Muscle layer of colon (tissue), 2 donors: ENCODE results near the gene PCDH9.

Experiments
- H3K27ac ChIP-seq: one replicate; pipeline ENCODE4 v1.7.0; 2013; ENCODE audit warnings: low read depth, mild to moderate bottlenecking, low read length, moderate library complexity
- H3K27me3 ChIP-seq, 2 donors: one replicate each; pipeline ENCODE4 v1.7.0; 2013; ENCODE audit warnings: low read length in 2 of 2, mild to moderate bottlenecking in 2 of 2; ENCODE audit not compliant: insufficient read depth in 2 of 2, control insufficient read depth in 1 of 2
- H3K36me3 ChIP-seq: one replicate; pipeline ENCODE4 v1.7.0; 2013; ENCODE audit warnings: mild to moderate bottlenecking, low read length; ENCODE audit not compliant: insufficient read depth
- H3K4me1 ChIP-seq: one replicate; pipeline ENCODE4 v1.7.0; 2013; ENCODE audit warnings: mild to moderate bottlenecking, low read length; ENCODE audit not compliant: insufficient read depth
- H3K4me3 ChIP-seq, 2 donors: one replicate each; pipeline ENCODE4 v1.7.0; 2013; ENCODE audit warnings: low read length in 2 of 2, low read depth in 1 of 2, mild to moderate bottlenecking in 1 of 2, moderate library complexity in 1 of 2
- H3K9ac ChIP-seq: one replicate; pipeline ENCODE4 v1.7.0; 2013; ENCODE audit warnings: low read length
- H3K9me3 ChIP-seq: one replicate; pipeline ENCODE4 v1.7.0; 2013; ENCODE audit warnings: mild to moderate bottlenecking, low read length
- donor health status: abdominal sarcoma.
- donor health status: Adenocarcinoma of cecum.

Gene PCDH9

GRCh38 chr13:66577358-66577757, 652.8 kb downstream of the PCDH9 start:
- Histone ChIP-seq H3K9me3 (no peaks in the 10 kb centered on the region), H3K4me3 (no peak overlapping the region), H3K4me1 (no peaks in the 10 kb centered on the region), H3K27me3 (no peaks in the 10 kb centered on the region), H3K9ac (no peak overlapping the region), H3K27ac (no peak overlapping the region), H3K36me3 (no peaks in the 10 kb centered on the region)

DNA sequence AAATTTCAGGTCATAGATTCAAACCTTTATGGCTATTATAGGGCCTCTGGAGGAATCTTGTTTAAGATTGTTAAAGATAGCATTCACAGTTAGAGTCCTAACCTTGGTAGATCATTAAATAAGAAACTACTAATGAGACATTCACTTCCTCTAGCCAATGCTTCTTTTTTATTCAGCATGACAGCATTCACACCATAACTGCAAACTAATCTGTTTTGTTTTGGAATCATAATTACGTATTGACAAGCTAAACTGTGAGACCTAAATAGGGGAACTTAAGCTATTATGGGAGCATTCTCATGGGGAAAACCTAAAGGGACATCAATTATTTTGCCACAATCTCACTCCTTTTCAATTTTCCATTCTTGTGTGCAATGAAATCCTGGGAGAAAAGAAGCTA, 653.8 kb downstream of the PCDH9 start:
- no peaks in the 10 kb centered on the region for H3K4me1 ChIP-seq
- H3K9ac ChIP-seq, result no peak overlapping the region
- no peaks in the 10 kb centered on the region for H3K27me3 ChIP-seq
- H3K36me3 ChIP-seq, result no peaks in the 10 kb centered on the region
- H3K4me3 ChIP-seq, result no peak overlapping the region
- H3K27ac ChIP-seq, result no peak overlapping the region
- no peaks in the 10 kb centered on the region for H3K9me3 ChIP-seq

- no peak overlapping the region for H3K9ac ChIP-seq
- no peaks in the 10 kb centered on the region for H3K9me3 ChIP-seq
- no peak overlapping the region for H3K27ac ChIP-seq
- no peak overlapping the region for H3K4me3 ChIP-seq
- H3K27me3 ChIP-seq, result no peaks in the 10 kb centered on the region
- H3K36me3 ChIP-seq, result no peaks in the 10 kb centered on the region
- no peaks in the 10 kb centered on the region for H3K4me1 ChIP-seq
Measured at GRCh38 chr13:66574606-66575005, 655.5 kb downstream of the PCDH9 start.

GRCh38 chr13:66567899-66568612, 662.1 kb downstream of the PCDH9 start:
- Histone ChIP-seq H3K27me3 (no peaks in the 10 kb centered on the region), H3K4me3 (no peak overlapping the region)

GRCh38 chr13:66565279-66565678, 664.9 kb downstream of the PCDH9 start:
- H3K27ac ChIP-seq, result no peak overlapping the region
- H3K27me3 ChIP-seq, result no peaks in the 10 kb centered on the region
- no peaks in the 10 kb centered on the region for H3K4me1 ChIP-seq
- H3K9me3 ChIP-seq, result no peaks in the 10 kb centered on the region
- no peaks in the 10 kb centered on the region for H3K36me3 ChIP-seq
- no peak overlapping the region for H3K9ac ChIP-seq
- H3K4me3 ChIP-seq, result no peak overlapping the region

More at GRCh38 chr13:66567899-66568612, 662.1 kb downstream of the PCDH9 start:
- no peaks in the 10 kb centered on the region for H3K9me3 ChIP-seq
- no peak overlapping the region for H3K9ac ChIP-seq
- no peaks in the 10 kb centered on the region for H3K4me1 ChIP-seq
- H3K27ac ChIP-seq, result no peak overlapping the region
- H3K36me3 ChIP-seq, result no peaks in the 10 kb centered on the region

GRCh38 chr13:66563076-66563475, 667.1 kb downstream of the PCDH9 start:
- Histone ChIP-seq H3K9ac (no peak overlapping the region), H3K9me3 (no peaks in the 10 kb centered on the region), H3K27me3 (no peaks in the 10 kb centered on the region), H3K4me1 (no peaks in the 10 kb centered on the region), H3K4me3 (no peak overlapping the region), H3K27ac (no peak overlapping the region), H3K36me3 (no peaks in the 10 kb centered on the region)

GRCh38 chr13:66562054-66562453, 668.1 kb downstream of the PCDH9 start:
- Histone ChIP-seq H3K9ac (no peak overlapping the region), H3K4me3 (no peak overlapping the region), H3K27me3 (no peaks in the 10 kb centered on the region), H3K9me3 (no peaks in the 10 kb centered on the region), H3K27ac (no peak overlapping the region), H3K36me3 (no peaks in the 10 kb centered on the region), H3K4me1 (no peaks in the 10 kb centered on the region)

DNA sequence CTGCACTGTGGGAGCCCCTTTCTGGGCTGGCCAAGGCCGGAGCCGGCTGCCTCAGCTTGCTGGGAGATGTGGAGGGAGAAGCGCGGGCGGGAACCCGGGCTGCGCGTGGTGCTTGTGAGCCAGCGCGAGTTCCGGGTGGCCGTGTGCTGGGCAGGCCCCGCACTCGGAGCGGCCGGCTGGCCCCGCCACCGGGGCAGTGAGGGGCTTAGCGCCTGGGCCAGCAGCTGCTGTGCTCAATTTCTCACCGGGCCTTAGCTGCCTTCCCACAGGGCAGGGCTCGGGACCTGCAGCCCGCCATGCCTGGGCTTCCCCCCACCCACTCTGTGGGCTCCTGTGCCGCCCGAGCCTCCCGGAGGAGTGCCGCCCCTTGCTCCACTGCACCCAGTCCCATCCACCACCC, 669.1 kb downstream of the PCDH9 start:
- Histone ChIP-seq H3K9ac (no peak overlapping the region), H3K36me3 (no peaks in the 10 kb centered on the region), H3K4me3 (no peak overlapping the region), H3K27ac (no peak overlapping the region), H3K4me1 (no peaks in the 10 kb centered on the region), H3K9me3 (no peaks in the 10 kb centered on the region), H3K27me3 (no peaks in the 10 kb centered on the region)

- no peaks in the 10 kb centered on the region for H3K27me3 ChIP-seq
- H3K36me3 ChIP-seq, result no peaks in the 10 kb centered on the region
- H3K9me3 ChIP-seq, result no peaks in the 10 kb centered on the region
- no peak overlapping the region for H3K9ac ChIP-seq
- H3K4me3 ChIP-seq, result no peak overlapping the region
- H3K27ac ChIP-seq, result no peak overlapping the region
- H3K4me1 ChIP-seq, result no peaks in the 10 kb centered on the region
Measured at GRCh38 chr13:66560189-66560588, 669.9 kb downstream of the PCDH9 start.

DNA sequence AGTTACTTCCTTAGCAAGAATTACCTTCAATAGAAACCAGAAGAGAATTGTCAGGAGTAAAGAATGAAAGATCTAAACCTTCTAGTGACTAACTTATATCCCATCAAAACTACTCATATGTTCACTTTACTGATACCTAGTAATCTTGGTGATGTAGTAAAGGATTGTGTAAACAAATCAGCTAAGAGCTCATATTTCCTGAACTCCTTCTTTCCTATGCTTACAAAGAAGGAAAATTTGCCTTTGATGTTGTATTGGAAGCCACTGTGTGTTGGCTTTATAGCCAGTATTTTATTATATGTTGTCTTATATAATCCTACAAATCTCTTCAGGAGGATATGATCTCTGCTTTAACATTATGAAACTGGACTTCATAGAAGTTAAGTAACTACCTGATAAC, 671.0 kb downstream of the PCDH9 start:
- Histone ChIP-seq H3K4me1 (no peaks in the 10 kb centered on the region), H3K4me3 (no peak overlapping the region), H3K36me3 (no peaks in the 10 kb centered on the region), H3K27me3 (no peaks in the 10 kb centered on the region), H3K9ac (no peak overlapping the region), H3K9me3 (no peaks in the 10 kb centered on the region), H3K27ac (no peak overlapping the region)

DNA sequence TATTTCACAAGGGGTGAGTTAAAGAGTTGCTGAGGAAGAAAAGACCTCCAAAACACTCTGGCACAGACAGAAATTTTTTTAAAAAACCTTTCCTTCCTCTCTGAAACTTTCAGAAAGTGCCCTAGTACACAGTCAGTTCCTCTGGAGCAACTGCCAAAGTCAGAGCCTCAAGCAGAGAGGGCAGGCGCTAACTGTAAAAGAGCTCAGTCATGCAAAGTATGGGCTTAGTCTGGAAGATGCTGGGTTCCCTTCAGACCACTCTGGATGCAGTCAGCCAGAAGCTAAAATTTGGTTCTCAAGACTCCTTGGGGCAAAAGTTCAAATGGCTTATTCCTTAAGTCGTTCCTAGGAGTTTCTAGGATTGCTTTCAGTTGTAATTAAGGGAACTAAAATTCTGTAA, 671.6 kb downstream of the PCDH9 start:
- H3K36me3 ChIP-seq, result no peaks in the 10 kb centered on the region
- no peak overlapping the region for H3K27ac ChIP-seq
- H3K4me3 ChIP-seq, result no peak overlapping the region
- no peaks in the 10 kb centered on the region for H3K4me1 ChIP-seq
- H3K9ac ChIP-seq, result no peak overlapping the region
- no peaks in the 10 kb centered on the region for H3K9me3 ChIP-seq
- H3K27me3 ChIP-seq, result no peaks in the 10 kb centered on the region

DNA sequence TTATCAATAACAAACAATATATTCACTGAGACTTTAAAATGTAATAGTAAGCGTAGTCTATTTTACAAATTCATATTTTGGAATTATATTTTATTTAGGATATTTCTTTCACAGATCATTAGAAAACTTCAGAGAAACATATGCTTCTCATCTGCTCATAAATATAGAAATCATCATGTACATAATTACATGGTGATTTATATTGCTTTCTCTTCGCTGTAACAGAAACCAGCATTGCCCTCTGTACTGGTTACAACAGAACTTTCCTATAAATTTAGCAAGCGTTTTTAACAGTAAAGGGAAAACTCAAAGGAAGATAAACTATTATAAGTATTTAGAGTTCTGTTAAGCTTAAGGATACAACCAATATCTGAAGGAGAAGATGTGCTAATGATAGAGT, 672.8 kb downstream of the PCDH9 start:
- Histone ChIP-seq H3K4me3 (no peak overlapping the region), H3K9me3 (no peaks in the 10 kb centered on the region), H3K36me3 (no peaks in the 10 kb centered on the region), H3K4me1 (no peaks in the 10 kb centered on the region), H3K27ac (no peak overlapping the region), H3K9ac (no peak overlapping the region), H3K27me3 (no peaks in the 10 kb centered on the region)
